HCT116 (cell line): ENCODE results near the gene TEX22. TPM values are rescaled to one million over a fixed set of nuclear protein-coding genes. Genes with fewer than 3 reads are reported as not detected.

ENCODE experiments used
- ATAC-seq: fragments of 200-7000 bp; cut with Tn5 transposase; 2 replicates; pipeline ENCODE4 v1.9.1; 2020; ENCODE audit warnings: mild to moderate bottlenecking, moderate library complexity
- BruUV-seq: library from RNA; stranded (reverse); fragments of 400-500 nt; replicated peaks from 2 replicates; lab custom pipeline; 2021; lab: Mats Ljungman, UMichigan
- CTCF ChIA-PET: fragments of 300-600 bp; sonication (Branson Sonifier 250); formaldehyde crosslinking; loops from one replicate; lab custom pipeline; 2021; ENCODE audit warnings: antibody characterized with exemption; lab: Charles Lee
- POLR2A ChIA-PET: fragments of 300-600, 350-600 bp; sonication (Branson Sonifier 250); formaldehyde crosslinking; loops from one replicate; lab custom pipeline; 2021; ENCODE audit warnings: antibody characterized with exemption; lab: Charles Lee
- RAD21 ChIA-PET, 2 experiments: fragments of 300-600 bp; sonication (Branson Sonifier 250); formaldehyde crosslinking; loops; one replicate each; lab custom pipeline; 2023; ENCODE audit warnings: low total read pairs in 2 of 2; ENCODE audit not compliant: uncharacterized antibody in 2 of 2, unreplicated experiment in 2 of 2, low non-redundant PET in 1 of 2; lab: Charles Lee
- DNase-seq: peaks from one replicate; pipeline ENCODE4 v3.0.0-alpha.2; 2010; ENCODE audit warnings: low read depth, low spot score
- H2AFZ ChIP-seq: fragments of 200-600 bp; shearing (Covaris generic), sonication (generic); 2 replicates; pipeline ENCODE4 v1.6.1; 2017; ENCODE audit warnings: low read depth, mixed run types, mixed read lengths, antibody characterized with exemption, low read length; ENCODE audit not compliant: poor library complexity, severe bottlenecking
- H3K27ac ChIP-seq: 2 replicates; pipeline ENCODE4 v1.5.1; 2012; ENCODE audit warnings: low read depth, low read length
- H3K27me3 ChIP-seq: fragments of 200-600 bp; sonication (generic); 2 replicates; pipeline ENCODE4 v1.6.1; 2016; ENCODE audit warnings: mixed run types, low read length, mixed read lengths; ENCODE audit not compliant: insufficient read depth
- H3K36me3 ChIP-seq, 2 experiments: fragments of 200-500 bp in 1 of 2; fragments of 200-600 bp in 1 of 2; sonication (Bioruptor generic) in 1 of 2; sonication (generic) in 1 of 2; 2 replicates each; pipeline versions ENCODE4 v1.5.1 to v1.6.1; 2014 to 2016; ENCODE audit warnings: low read length in 2 of 2, inconsistent platforms in 1 of 2, mixed read lengths in 1 of 2, mixed run types in 1 of 2; ENCODE audit not compliant: insufficient read depth in 2 of 2, control insufficient read depth in 1 of 2
- H3K4me1 ChIP-seq, 2 experiments: fragments of 200-600 bp in 1 of 2; sonication (generic) in 1 of 2; 2 replicates each; pipeline versions ENCODE4 v1.5.1 to v1.6.1; 2012 to 2017; ENCODE audit warnings: low read length in 2 of 2, inconsistent platforms in 1 of 2, mild to moderate bottlenecking in 1 of 2, mixed read lengths in 1 of 2, mixed run types in 1 of 2, moderate library complexity in 1 of 2; ENCODE audit not compliant: insufficient read depth in 2 of 2, control insufficient read depth in 1 of 2
- H3K4me2 ChIP-seq: fragments of 200-600 bp; sonication (generic); 2 replicates; pipeline ENCODE4 v1.6.1; 2017; ENCODE audit warnings: mixed run types, low read length, mixed read lengths
- H3K4me3 ChIP-seq, 2 experiments: fragments of 200-600 bp in 1 of 2; sonication (generic) in 1 of 2; replicated peaks in 1 of 2; 2 replicates each; pipeline ENCODE4 v1.5.1; 2011 to 2016; ENCODE audit warnings: low read length in 2 of 2, control low read depth in 1 of 2, low read depth in 1 of 2, mild to moderate bottlenecking in 1 of 2, mixed read lengths in 1 of 2, mixed run types in 1 of 2
- H3K79me2 ChIP-seq: fragments of 200-600 bp; sonication (generic); 2 replicates; pipeline ENCODE4 v1.6.1; 2017; ENCODE audit warnings: mild to moderate bottlenecking, mixed run types, low read length, moderate library complexity, mixed read lengths; ENCODE audit not compliant: insufficient read depth
- H3K9ac ChIP-seq: fragments of 200-600 bp; sonication (generic); 2 replicates; pipeline ENCODE4 v1.6.1; 2016; ENCODE audit warnings: low read length, mixed read lengths
- H3K9me2 ChIP-seq: fragments of 200-600 bp; sonication (generic), shearing (Covaris generic); 2 replicates; pipeline ENCODE4 v1.6.1; 2017; ENCODE audit warnings: mixed run types, mild to moderate bottlenecking, moderate library complexity; ENCODE audit not compliant: insufficient read depth
- H3K9me3 ChIP-seq, 2 experiments: fragments of 200-500 bp in 1 of 2; fragments of 200-600 bp in 1 of 2; sonication (Bioruptor generic) in 1 of 2; sonication (generic) in 1 of 2; 2 replicates each; pipeline ENCODE4 v1.6.1; 2014 to 2017; ENCODE audit warnings: low read length in 2 of 2, mixed read lengths in 2 of 2, inconsistent platforms in 1 of 2, low read depth in 1 of 2, mild to moderate bottlenecking in 1 of 2, mixed run types in 1 of 2, moderate library complexity in 1 of 2; ENCODE audit not compliant: control insufficient read depth in 1 of 2, insufficient read depth in 1 of 2
- H4K20me1 ChIP-seq: fragments of 200-600 bp; sonication (generic), shearing (Covaris generic); 2 replicates; pipeline ENCODE4 v1.6.1; 2017; ENCODE audit warnings: mixed run types, mild to moderate bottlenecking, moderate library complexity; ENCODE audit not compliant: insufficient read depth
- CTCF ChIP-seq, 3 experiments: fragments of 200-600 bp in 1 of 3; sonication (generic) in 1 of 3; IDR thresholded peaks in 2 of 3; conservative IDR thresholded peaks in 1 of 3; 2 replicates each; pipeline ENCODE4 v1.5.1; 2012 to 2017; ENCODE audit warnings: low read depth in 2 of 3, low read length in 2 of 3, antibody characterized with exemption in 1 of 3, borderline replicate concordance in 1 of 3, control low read depth in 1 of 3, mild to moderate bottlenecking in 1 of 3, mixed read lengths in 1 of 3, mixed run types in 1 of 3, moderate library complexity in 1 of 3; ENCODE audit not compliant: insufficient read depth in 1 of 3
- ELF1 ChIP-seq: IDR thresholded peaks from 2 replicates; pipeline ENCODE4 v1.6.1; 2012; ENCODE audit warnings: low read depth, borderline replicate concordance
- EZH2 ChIP-seq: fragments of 200-600 bp; sonication (generic); IDR thresholded peaks from 2 replicates; pipeline ENCODE4 v1.6.1; 2017; ENCODE audit warnings: antibody characterized with exemption, mixed run types
- FOSL1 ChIP-seq: IDR thresholded peaks from 2 replicates; pipeline ENCODE4 v1.6.1; 2012; ENCODE audit warnings: low read depth
- MAX ChIP-seq: IDR thresholded peaks from 2 replicates; pipeline ENCODE4 v1.6.1; 2012
- POLR2A ChIP-seq: IDR thresholded peaks from 2 replicates; pipeline ENCODE4 v1.7.0; 2011; ENCODE audit warnings: borderline replicate concordance; ENCODE audit not compliant: insufficient read depth, insufficient read length; ENCODE audit errors: extremely low read depth
- SRF ChIP-seq: IDR thresholded peaks from 2 replicates; pipeline ENCODE4 v1.6.1; 2012; ENCODE audit warnings: low read depth
- YY1 ChIP-seq: IDR thresholded peaks from 2 replicates; pipeline ENCODE4 v1.6.1; 2011; ENCODE audit warnings: low read length, low read depth, moderate library complexity, mild to moderate bottlenecking; ENCODE audit not compliant: insufficient replicate concordance; ENCODE audit errors: extremely low read depth
- ZBTB33 ChIP-seq: IDR thresholded peaks from 2 replicates; pipeline ENCODE4 v1.6.1; 2011; ENCODE audit warnings: mild to moderate bottlenecking, low read length, moderate library complexity; ENCODE audit not compliant: insufficient replicate concordance; ENCODE audit errors: extremely low read depth
- ZNF274 ChIP-seq: fragments of 200-500 bp; sonication (Bioruptor generic); IDR thresholded peaks from 2 replicates; pipeline ENCODE4 v1.6.1; 2014; ENCODE audit warnings: mild to moderate bottlenecking, low read depth, low read length, inconsistent platforms
- intact Hi-C: fragments of 100-400 bp; cut with micrococcal nuclease; formaldehyde crosslinking; loops from 2 replicates; pipeline ENCODE4 v1.10.0; 2022
- total RNA-seq: library from RNA; stranded (reverse); gene quantifications from one replicate; pipeline ENCODE4 v1.2.1, GENCODE V29; 2021; ENCODE audit not compliant: unreplicated experiment

Gene TEX22
- total RNA-seq, 1 experiment from 2014 or later, result 3.8 TPM

- H2AFZ ChIP-seq, result no peak overlapping the region
- H3K9me3 ChIP-seq, result no peaks in the 10 kb centered on the region
- H3K79me2 ChIP-seq, result peaks cover 8% of the 10 kb centered on the region; the same call in 1 of the 2 replicates
- H3K27me3 ChIP-seq, result no peaks in the 10 kb centered on the region
- intact Hi-C loops, result no loop called here
- H3K36me3 ChIP-seq, result peaks cover 11 to 22% of the 10 kb centered on the region in 2 experiments; a peak in 3 of 4 replicates
- CTCF ChIA-PET, result no interaction called here
- DNase-seq, result no peak
- POLR2A ChIA-PET, result no interaction called here
- BruUV-seq, result no TSS peak
- H3K27ac ChIP-seq, result no peak overlapping the region
- H3K9ac ChIP-seq, result no peak overlapping the region
- H3K4me3 ChIP-seq, result no peak overlapping the region
- TF ChIP-seq EZH2, result no peak
- TF ChIP-seq POLR2A, result no peak
- TF ChIP-seq YY1, result no peak
- no peak for TF ChIP-seq CTCF (IDR thresholded peaks at IDR 0.05 in 2 of 3, conservative IDR thresholded peaks at IDR 0.05 in 1 of 3; ENCODE audit: borderline replicate concordance in 1 of 3, insufficient read depth in 1 of 3, low read depth in 2 of 3, low read length in 2 of 3)
- H3K9me2 ChIP-seq, result no peaks in the 10 kb centered on the region
- H4K20me1 ChIP-seq, result no peaks in the 10 kb centered on the region
- no peak overlapping the region for H3K4me2 ChIP-seq
- ATAC-seq, result no peak
- no peaks in the 10 kb centered on the region for H3K4me1 ChIP-seq
- RAD21 ChIA-PET, result no interaction called here
Measured at GRCh38 chr14:105452963-105453362, 54.6 kb downstream of the TEX22 start.

- no peaks in the 10 kb centered on the region for H3K9me3 ChIP-seq
- TF ChIP-seq ZBTB33 (no peak), FOSL1 (no peak), SRF (no peak), ZNF274 (no peak), POLR2A (no peak), CTCF (IDR thresholded peaks at IDR 0.05 in 2 of 3, conservative IDR thresholded peaks at IDR 0.05 in 1 of 3; ENCODE audit: borderline replicate concordance in 1 of 3, insufficient read depth in 1 of 3, low read depth in 2 of 3, low read length in 2 of 3) (no peak), MAX (no peak), ELF1 (no peak)
- no peak overlapping the region for H3K4me2 ChIP-seq
- intact Hi-C loops, result no loop called here
- H3K36me3 ChIP-seq, result peaks cover 11 to 22% of the 10 kb centered on the region in 2 experiments; a peak in 3 of 4 replicates
- no peak overlapping the region for H3K9ac ChIP-seq
- RAD21 ChIA-PET, result no interaction called here
- no peak overlapping the region for H3K27ac ChIP-seq
- H3K27me3 ChIP-seq, result no peaks in the 10 kb centered on the region
- H3K79me2 ChIP-seq, result peaks cover 3% of the 10 kb centered on the region; the same call in 1 of the 2 replicates
- no peaks in the 10 kb centered on the region for H4K20me1 ChIP-seq
- no TSS peak for BruUV-seq
- ATAC-seq (no peak), DNase-seq (no peak)
- no peaks in the 10 kb centered on the region for H3K9me2 ChIP-seq
- H3K4me1 ChIP-seq, result no peaks in the 10 kb centered on the region
- CTCF ChIA-PET, result no interaction called here
- POLR2A ChIA-PET, result no interaction called here
- no peak overlapping the region for H3K4me3 ChIP-seq
- no peak overlapping the region for H2AFZ ChIP-seq
Measured at GRCh38 chr14:105453847-105454246, 55.5 kb downstream of the TEX22 start.
